ACC112 (cell line): ENCODE measurements around the gene TGFBR2.
"Not testable (repeated sequence)": the region's sequence is repeated elsewhere in the genome, so short reads cannot be mapped to it uniquely, and the experiment has no call there.

ENCODE experiments used
- H2AFZ ChIP-seq: fragments of 200-600 bp; sonication (generic); one replicate; pipeline ENCODE4 v1.6.0; 2017; ENCODE audit warnings: antibody characterized with exemption, low read length; ENCODE audit not compliant: unreplicated experiment
- H3K27ac ChIP-seq: fragments of 200-600 bp; sonication (generic); 2 replicates; pipeline ENCODE4 v1.5.1; 2014; ENCODE audit warnings: low read depth, mild to moderate bottlenecking, antibody characterized with exemption, low read length, moderate library complexity
- H3K27me3 ChIP-seq: fragments of 200-600 bp; sonication (generic); 2 replicates; pipeline ENCODE4 v1.6.1; 2014; ENCODE audit warnings: mild to moderate bottlenecking, antibody characterized with exemption, low read length, moderate library complexity, mixed read lengths; ENCODE audit not compliant: insufficient read depth
- H3K36me3 ChIP-seq: fragments of 200-600 bp; sonication (generic); 2 replicates; pipeline ENCODE4 v1.6.1; 2016; ENCODE audit warnings: mild to moderate bottlenecking, antibody characterized with exemption, low read length, moderate library complexity, mixed read lengths; ENCODE audit not compliant: insufficient read depth
- H3K4me1 ChIP-seq: fragments of 200-600 bp; sonication (generic); one replicate; pipeline ENCODE4 v1.6.1; 2016; ENCODE audit warnings: low read length, mixed read lengths; ENCODE audit not compliant: insufficient read depth, unreplicated experiment, control insufficient read depth
- H3K4me3 ChIP-seq: fragments of 200-600 bp; sonication (generic); 2 replicates; pipeline ENCODE4 v1.5.1; 2014; ENCODE audit warnings: mild to moderate bottlenecking, low read depth, low read length
- H3K79me2 ChIP-seq: fragments of 200-600 bp; sonication (generic); one replicate; pipeline ENCODE4 v1.6.0; 2016; ENCODE audit warnings: low read length; ENCODE audit not compliant: control insufficient read depth, unreplicated experiment, insufficient read depth

The TGFBR2 gene

DNA sequence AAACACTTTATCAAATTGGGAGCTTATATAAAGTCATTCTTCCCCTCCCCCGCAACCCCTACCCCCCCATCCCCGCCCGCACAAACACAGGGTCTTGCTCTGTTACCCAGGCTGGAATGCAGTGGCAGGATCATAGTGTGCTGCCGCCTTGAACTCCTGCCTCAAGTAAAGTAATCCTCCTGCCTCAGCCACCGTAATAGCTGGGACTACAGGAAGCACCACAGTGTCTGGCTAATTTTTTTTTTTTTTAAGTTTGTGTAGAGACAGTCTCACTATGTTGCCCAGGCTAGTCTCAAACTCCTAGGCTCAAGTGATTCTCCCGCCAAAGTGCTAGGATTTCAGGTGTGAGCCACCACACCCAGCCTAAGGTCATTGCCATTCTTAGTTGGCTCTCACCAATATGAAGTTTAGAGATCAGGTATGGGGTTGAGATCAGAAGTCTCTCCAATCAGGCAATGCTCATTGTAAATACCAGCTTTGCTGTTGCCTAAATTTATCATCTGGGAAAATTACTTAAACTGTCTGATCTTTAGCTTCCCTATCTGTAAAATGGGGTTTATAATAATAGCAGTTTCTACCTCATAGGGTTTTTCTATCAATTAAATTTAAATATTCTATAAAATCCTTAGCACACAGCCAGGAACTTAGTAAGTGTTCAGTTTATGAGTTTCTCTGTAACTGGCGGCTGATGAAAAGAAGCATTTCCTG is 60.3 kb downstream of the TGFBR2 start:
- peaks cover 53% of the 10 kb centered on the region for H3K4me1 ChIP-seq
- no peak overlapping the region for H2AFZ ChIP-seq
- no peaks in the 10 kb centered on the region for H3K27me3 ChIP-seq
- no peak overlapping the region for H3K4me3 ChIP-seq
- H3K36me3 ChIP-seq = peaks cover 68% of the 10 kb centered on the region
- H3K27ac ChIP-seq = peak overlapping the region; percentile 26; the same call in 1 of the 2 replicates
- peaks cover 68% of the 10 kb centered on the region for H3K79me2 ChIP-seq

DNA sequence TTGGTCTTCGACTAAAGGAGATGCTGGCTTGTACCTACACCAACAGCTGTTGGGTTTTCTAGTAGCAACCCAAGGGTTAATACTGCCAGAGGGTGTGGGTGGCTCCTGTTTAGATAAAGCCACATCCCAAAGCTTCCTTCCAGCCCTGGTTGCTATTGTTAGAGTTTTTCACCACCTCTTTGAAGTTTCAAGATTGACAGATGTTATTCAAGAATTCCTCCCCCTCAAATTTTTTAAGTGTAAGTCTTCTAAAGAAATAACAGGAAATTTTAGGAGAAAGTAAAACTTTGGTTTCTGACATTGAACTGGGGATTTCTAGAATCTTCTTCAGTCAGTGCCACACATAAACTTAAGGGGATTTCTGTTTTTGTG is 60.9 kb downstream of the TGFBR2 start:
- Histone ChIP-seq H3K4me1 (peaks cover 51% of the 10 kb centered on the region), H3K79me2 (peaks cover 68% of the 10 kb centered on the region), H3K27me3 (no peaks in the 10 kb centered on the region), H3K27ac (peak overlapping the region; percentile 26; the same call in 1 of the 2 replicates), H2AFZ (no peak overlapping the region), H3K4me3 (no peak overlapping the region), H3K36me3 (peaks cover 68% of the 10 kb centered on the region)

DNA sequence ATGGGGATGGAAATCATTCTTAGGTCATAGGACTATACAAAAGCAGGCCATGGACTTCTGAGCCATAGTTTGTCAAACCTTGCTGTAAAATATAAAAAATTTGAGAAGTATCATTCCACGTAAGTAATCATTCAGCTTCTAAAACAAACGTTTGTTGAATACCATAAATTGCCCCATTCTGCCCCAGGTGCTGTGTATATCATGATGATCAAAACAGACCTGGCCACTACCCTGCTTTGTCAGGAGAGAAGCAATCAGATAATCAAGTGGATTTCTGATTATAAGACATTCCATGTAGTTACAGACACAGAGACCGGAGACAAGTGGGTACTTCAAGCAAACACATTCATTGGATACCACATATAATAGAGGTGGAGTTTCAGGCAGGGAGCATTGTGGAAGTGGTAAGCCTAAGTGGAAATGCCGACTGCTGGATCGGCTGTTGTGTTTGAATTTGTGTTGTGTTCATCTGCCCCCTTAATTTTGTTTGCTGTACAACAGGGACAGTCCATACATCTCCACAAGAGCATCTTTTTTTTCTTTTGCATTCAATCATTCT is 61.7 kb downstream of the TGFBR2 start:
- Histone ChIP-seq H3K79me2 (peaks cover 68% of the 10 kb centered on the region), H3K4me1 (peaks cover 49% of the 10 kb centered on the region), H3K27me3 (no peaks in the 10 kb centered on the region), H3K4me3 (no peak overlapping the region), H3K27ac (peak overlapping the region; percentile 26; the same call in 1 of the 2 replicates), H2AFZ (no peak overlapping the region), H3K36me3 (peaks cover 70% of the 10 kb centered on the region)

DNA sequence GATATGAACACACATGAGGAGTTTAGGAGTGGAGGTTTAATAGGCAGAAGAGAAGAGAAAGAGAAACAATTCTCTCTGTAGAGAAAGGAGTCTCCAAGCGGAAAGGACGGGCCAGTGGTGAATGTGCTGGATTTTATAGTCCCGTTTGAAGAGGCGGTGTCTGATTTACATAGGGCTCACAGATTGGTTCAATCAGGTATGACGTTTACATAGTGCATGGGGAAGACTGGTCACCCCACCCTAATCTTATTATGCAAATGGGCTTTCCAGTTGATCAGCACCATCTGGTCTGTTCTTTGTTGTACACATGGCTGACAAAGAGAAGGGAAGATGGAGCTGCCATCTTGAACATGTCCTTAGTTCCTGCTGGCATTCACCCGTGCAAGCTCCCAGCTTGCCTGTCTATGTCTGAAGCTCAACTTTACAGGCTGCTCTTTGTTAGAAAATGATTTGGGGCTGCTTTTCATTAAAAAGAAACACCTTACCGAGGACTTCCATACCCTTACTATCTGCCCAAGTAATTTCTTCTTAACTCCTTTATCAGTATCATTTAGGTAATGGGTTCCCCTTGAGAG is 63.0 kb downstream of the TGFBR2 start:
- peaks cover 41% of the 10 kb centered on the region for H3K4me1 ChIP-seq
- H3K79me2 ChIP-seq = peaks cover 74% of the 10 kb centered on the region
- H3K27me3 ChIP-seq, H3K27ac ChIP-seq, H3K4me3 ChIP-seq, H2AFZ ChIP-seq: not testable (repeated sequence)
- peaks cover 77% of the 10 kb centered on the region for H3K36me3 ChIP-seq

DNA sequence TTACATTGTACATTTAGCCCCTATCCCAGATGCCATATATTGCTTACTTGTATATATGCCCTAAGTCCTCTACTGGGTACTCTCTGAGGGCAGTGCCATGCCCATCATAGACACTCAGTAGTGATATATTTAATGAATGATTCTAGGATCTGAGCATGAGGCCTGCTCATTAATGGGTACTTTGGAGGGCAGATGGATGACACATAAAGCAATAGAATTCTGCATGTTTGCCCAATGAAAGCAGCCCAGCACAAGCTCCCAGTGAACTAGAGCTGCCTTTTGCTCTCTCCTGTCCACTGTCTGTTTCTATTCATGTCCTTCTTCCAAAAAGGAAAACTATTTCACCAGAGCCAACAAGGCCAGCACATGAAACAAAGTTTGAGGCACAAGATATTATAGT is 63.9 kb downstream of the TGFBR2 start:
- Histone ChIP-seq H3K36me3 (peaks cover 78% of the 10 kb centered on the region), H2AFZ (no peak overlapping the region), H3K4me1 (peaks cover 37% of the 10 kb centered on the region), H3K79me2 (peaks cover 72% of the 10 kb centered on the region), H3K27me3 (no peaks in the 10 kb centered on the region), H3K4me3 (no peak overlapping the region), H3K27ac (no peak overlapping the region)

DNA sequence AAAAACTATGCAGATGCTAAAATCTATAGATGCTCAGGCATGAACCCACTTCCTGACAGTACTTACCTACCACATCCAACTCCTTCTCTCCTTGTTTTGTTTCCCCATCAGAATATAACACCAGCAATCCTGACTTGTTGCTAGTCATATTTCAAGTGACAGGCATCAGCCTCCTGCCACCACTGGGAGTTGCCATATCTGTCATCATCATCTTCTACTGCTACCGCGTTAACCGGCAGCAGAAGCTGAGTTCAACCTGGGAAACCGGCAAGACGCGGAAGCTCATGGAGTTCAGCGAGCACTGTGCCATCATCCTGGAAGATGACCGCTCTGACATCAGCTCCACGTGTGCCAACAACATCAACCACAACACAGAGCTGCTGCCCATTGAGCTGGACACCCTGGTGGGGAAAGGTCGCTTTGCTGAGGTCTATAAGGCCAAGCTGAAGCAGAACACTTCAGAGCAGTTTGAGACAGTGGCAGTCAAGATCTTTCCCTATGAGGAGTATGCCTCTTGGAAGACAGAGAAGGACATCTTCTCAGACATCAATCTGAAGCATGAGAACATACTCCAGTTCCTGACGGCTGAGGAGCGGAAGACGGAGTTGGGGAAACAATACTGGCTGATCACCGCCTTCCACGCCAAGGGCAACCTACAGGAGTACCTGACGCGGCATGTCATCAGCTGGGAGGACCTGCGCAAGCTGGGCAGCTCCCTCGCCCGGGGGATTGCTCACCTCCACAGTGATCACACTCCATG is 65.3 kb downstream of the TGFBR2 start:
- peaks cover 89% of the 10 kb centered on the region for H3K36me3 ChIP-seq
- H3K4me3 ChIP-seq = no peak overlapping the region
- H3K79me2 ChIP-seq = peaks cover 73% of the 10 kb centered on the region
- H2AFZ ChIP-seq = no peak overlapping the region
- peaks cover 28% of the 10 kb centered on the region for H3K4me1 ChIP-seq
- 0 out of 2 replicates have a peak overlapping the region, but pooled peaks have one; percentile 73 for H3K27ac ChIP-seq
- no peaks in the 10 kb centered on the region for H3K27me3 ChIP-seq

DNA sequence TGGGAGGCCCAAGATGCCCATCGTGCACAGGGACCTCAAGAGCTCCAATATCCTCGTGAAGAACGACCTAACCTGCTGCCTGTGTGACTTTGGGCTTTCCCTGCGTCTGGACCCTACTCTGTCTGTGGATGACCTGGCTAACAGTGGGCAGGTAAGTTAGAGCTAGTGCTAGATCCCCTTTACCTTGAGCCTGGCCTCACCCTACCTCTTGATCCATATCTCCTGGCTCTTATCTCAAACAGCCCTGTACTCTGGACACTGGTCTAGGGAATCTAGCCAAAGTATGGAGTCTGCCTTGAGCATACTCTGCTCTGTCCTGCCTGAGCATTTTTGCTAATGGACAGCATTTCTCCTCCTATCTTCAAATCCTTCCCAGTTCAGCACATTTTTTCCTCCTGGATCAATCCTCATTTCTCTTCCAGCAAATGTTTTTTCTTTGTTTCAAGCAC is 65.9 kb downstream of the TGFBR2 start:
- peaks cover 76% of the 10 kb centered on the region for H3K79me2 ChIP-seq
- no peaks in the 10 kb centered on the region for H3K27me3 ChIP-seq
- no peak overlapping the region for H2AFZ ChIP-seq
- H3K4me1 ChIP-seq = peaks cover 26% of the 10 kb centered on the region
- H3K27ac ChIP-seq = peak overlapping the region; percentile 73
- H3K4me3 ChIP-seq = no peak overlapping the region
- H3K36me3 ChIP-seq = peaks cover 92% of the 10 kb centered on the region

DNA sequence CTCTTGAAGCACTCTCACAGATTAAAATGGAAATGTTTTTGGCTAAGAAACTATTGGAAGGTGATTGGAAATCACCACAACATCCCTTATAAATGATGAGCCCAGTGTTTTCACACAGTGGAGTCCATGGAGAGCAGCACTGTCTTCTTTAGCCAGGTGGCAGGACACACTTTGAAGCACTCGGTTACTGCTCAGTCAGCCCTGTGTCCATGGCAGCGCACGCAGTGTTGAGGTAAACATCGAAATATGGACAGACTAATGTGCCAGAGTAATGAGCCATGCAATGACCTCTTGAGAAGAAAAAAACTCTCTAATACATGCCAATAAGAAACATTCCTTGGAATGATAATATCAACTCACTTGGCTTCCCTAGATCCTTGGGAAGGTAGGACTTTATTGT is 66.6 kb downstream of the TGFBR2 start:
- peaks cover 82% of the 10 kb centered on the region for H3K79me2 ChIP-seq
- no peak overlapping the region for H3K4me3 ChIP-seq
- peak overlapping the region; percentile 73 for H3K27ac ChIP-seq
- no peak overlapping the region for H2AFZ ChIP-seq
- peaks cover 27% of the 10 kb centered on the region for H3K4me1 ChIP-seq
- H3K27me3 ChIP-seq = no peaks in the 10 kb centered on the region
- peaks cover 92% of the 10 kb centered on the region for H3K36me3 ChIP-seq

DNA sequence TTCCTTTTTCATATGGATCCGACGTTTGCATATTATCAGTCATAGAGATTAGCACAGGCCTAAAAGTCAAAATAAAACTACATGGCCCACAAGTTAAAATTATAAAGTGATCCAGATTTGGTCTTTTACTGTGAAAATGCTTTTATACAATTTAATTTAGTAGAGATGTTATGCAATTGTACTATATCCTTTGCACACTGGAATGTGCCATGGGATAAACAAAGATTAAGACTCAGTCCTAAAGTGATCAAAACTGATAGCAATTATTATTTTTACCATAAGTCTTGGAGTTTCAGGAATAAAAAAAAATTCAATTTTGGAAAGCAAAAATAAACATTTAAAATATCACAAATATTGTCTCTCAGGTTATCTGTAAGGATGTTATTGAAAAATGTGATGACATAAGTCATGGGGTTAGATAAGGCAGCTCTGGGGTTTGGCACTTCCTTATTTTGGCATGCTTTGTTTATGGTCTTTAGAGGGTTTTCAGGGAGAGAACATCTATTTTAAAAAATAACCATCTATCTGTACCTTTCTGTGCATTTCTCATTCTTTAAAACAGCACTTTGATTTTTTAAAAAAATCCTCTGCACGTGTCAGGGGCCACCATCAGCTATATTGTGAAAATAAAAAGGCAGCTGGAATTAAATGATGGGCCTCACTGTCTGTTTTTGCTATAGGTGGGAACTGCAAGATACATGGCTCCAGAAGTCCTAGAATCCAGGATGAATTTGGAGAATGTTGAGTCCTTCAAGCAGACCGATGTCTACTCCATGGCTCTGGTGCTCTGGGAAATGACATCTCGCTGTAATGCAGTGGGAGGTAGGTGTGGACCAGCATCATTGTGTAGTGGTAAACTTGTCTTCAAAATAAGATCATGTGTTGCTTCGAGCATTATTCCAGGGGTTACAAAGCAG is 67.3 kb downstream of the TGFBR2 start:
- Histone ChIP-seq H3K79me2 (peaks cover 79% of the 10 kb centered on the region), H2AFZ (no peak overlapping the region), H3K36me3 (peaks cover 88% of the 10 kb centered on the region)

DNA sequence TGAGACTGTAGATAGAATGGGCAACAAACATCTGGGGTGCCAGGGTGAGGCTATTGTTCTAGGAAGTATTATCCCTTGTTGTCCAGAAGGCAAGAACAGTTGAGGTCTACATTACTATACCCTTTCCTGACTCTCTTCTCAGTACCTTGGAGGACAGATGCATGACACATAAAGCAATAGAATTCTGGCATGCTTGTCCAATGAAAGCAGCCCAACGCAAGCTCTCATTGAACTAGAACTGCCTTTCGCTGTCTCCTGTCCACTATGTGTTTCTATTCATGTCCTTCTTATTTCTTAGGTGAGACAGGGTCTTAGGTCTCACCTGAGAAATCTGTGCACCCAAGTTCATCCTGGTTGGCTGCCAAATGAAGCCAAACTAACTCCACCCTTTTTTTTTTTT is 68.6 kb downstream of the TGFBR2 start:
- Histone ChIP-seq H3K27ac (no peak overlapping the region), H3K27me3 (no peaks in the 10 kb centered on the region), H2AFZ (no peak overlapping the region), H3K36me3 (peaks cover 86% of the 10 kb centered on the region), H3K4me1 (peaks cover 38% of the 10 kb centered on the region), H3K4me3 (no peak overlapping the region), H3K79me2 (peaks cover 79% of the 10 kb centered on the region)

More for the DNA sequence above, 67.3 kb downstream of the TGFBR2 start:
- peaks cover 28% of the 10 kb centered on the region for H3K4me1 ChIP-seq
- no peak overlapping the region for H3K4me3 ChIP-seq
- peak overlapping the region; percentile 73 for H3K27ac ChIP-seq
- no peaks in the 10 kb centered on the region for H3K27me3 ChIP-seq
